IPS DF 4.7 (cell line): ENCODE measurements around the gene PDE4D.
"Not testable (repeated sequence)": the region's sequence is repeated elsewhere in the genome, so short reads cannot be mapped to it uniquely, and the experiment has no call there.

Experiments
- DNase-seq: peaks from one replicate; pipeline ENCODE4 v3.0.0-alpha.2; 2013; ENCODE audit warnings: low spot score; ENCODE audit errors: extremely low read depth

PDE4D gene

GRCh38 chr5:59483971-59484472, 409.5 kb downstream of the PDE4D start:
- DNase-seq = no peak

- no peak for DNase-seq
These were observed 414.4 kb downstream of the PDE4D start for GRCh38 chr5:59479086-59479485.

- DNase-seq = no peak
These were observed 419.2 kb downstream of the PDE4D start for GRCh38 chr5:59474324-59474723.

GRCh38 chr5:59473611-59474010, 419.9 kb downstream of the PDE4D start:
- no peak for DNase-seq

GRCh38 chr5:59471463-59471862, 422.1 kb downstream of the PDE4D start:
- DNase-seq = no peak

GRCh38 chr5:59467969-59468368, 425.6 kb downstream of the PDE4D start:
- DNase-seq = no peak

DNA sequence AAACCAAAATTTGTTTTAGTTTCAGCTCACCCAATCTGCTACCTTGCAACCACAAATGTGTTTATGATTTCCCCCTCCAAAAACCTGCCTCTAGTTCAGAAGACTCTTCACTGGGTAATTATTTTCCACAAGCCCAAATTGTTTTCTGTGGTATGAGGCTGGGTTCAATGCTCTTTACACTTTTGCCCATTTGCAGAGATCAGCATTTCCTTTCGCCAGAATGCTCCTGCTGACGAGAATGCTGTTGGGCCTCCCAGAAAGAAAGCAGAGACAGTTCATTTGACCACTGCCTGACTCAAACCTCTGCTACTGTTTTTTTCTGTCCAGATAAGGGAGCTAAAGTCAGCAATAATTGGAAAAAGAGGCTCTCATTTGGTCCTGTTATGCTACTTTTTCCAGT, 427.3 kb downstream of the PDE4D start:
- no peak for DNase-seq

- DNase-seq = no peak
These were observed 428.6 kb downstream of the PDE4D start for GRCh38 chr5:59464969-59465368.

- DNase-seq = not testable (repeated sequence)
These were observed 429.8 kb downstream of the PDE4D start for GRCh38 chr5:59463618-59464166.

- no peak for DNase-seq
These were observed 430.6 kb downstream of the PDE4D start for GRCh38 chr5:59462956-59463355.

GRCh38 chr5:59460368-59461153, 433.0 kb downstream of the PDE4D start:
- no peak for DNase-seq

GRCh38 chr5:59458966-59459729, 434.4 kb downstream of the PDE4D start:
- no peak for DNase-seq

DNA sequence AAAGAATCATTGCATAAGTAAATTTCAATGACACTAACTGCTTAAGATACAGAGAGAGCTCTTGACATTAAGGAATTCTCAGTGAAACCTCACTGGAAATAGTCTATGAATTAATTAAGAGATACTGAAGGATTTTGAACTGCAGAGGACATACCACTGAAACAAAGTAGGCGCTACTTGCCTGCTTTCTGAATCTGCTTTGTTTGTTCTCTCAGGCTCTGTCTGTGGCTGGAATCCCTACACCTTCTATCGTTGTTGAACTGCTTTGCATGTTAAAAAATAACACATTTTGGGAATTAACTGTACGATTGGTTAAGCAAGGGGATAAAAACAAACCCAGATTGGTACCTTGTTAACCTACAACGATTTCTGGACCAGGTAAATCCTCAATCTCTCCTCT, 435.2 kb downstream of the PDE4D start:
- no peak for DNase-seq

- DNase-seq = no peak
These were observed 443.5 kb downstream of the PDE4D start for GRCh38 chr5:59449905-59450644.

GRCh38 chr5:59446356-59446755, 447.2 kb downstream of the PDE4D start:
- DNase-seq = no peak

DNA sequence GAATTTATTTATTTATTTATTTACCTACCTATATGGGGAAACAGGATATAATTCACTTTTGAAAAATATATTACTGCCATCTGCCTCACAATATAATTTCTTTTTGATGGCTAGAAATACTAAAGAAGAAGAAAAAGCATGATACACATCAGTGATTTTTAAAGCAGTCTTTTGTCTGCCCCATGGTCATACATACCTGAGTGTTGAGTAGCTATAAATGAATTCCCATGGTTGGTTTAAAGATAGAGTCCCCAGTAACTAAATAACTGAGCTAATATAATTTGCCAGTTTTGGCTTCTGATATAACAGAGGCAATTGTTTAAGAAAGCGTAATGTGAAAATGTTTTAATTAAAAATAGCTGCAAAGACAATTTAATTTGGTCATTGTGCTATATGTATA, 447.8 kb downstream of the PDE4D start:
- DNase-seq = no peak

DNA sequence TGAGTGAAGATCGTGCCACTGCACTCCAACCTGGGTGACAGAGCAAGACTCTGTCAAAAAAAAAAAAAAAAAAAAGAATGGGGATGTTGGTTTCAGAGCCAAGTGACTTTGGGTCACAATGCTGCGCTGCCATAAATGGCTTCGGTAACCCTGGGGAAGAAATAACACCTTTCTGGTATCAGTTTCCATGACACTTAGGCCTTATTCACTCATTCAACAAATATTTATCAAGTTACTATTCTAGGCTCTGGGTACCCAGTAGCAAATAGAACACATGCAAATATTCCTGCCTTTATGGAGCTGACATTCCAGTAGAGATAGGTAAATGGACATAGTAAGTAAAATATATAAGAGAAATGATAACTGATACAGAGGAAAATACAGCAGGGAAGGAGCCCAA, 454.2 kb downstream of the PDE4D start:
- DNase-seq = no peak

DNA sequence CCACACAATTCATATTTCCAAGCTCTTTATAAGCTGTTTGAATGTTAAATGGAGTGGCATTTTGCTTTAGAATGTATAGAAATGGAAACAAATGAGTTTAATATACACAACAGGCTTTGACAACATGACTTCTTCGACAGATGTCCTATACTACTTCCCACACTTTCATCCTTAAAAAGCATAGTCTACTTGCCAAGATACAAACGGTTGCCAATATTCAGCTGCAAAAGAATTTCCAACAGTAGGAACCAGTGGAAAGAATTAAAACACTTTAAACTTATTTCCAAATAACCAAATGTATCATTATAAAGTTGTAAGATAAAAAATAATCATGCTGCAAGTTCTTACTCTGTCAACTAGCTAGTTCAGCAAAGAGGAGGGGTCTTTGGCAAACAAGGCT, 456.4 kb downstream of the PDE4D start:
- no peak for DNase-seq

DNA sequence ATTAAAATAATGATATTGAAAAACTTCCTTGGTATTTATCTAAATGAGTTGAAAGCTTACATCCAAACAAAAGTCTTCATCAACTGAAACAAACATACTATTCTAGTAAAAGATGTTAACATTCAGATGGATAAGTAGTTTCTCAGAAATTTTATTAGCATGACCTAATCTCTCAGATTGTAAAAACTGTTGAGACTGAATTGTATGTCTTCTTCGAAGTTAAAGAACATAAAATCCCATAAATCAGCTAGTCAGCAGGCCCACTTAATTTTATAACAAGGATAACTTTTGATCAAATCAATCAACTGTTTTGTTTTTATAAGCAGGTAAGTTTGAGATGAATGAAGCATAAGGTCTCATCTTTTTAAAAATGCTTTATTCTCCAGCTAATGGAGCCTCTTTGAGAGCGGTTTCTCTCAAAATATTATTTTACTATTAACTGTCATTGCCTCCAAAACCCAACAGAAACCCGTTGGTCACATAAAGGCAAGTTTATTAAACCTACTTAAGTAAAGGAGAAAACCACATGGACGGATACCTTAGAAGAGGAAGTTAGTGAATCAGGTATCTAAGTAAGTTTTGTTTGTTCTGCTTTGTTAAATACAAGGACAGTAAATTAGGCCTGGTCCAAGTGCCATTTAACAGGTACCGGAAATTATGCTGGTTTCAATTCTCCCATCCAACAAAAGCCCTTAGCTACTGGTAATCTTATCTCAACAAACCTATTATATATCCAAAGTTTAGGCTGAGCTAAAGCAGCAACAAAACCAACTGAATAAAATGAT, 457.0 kb downstream of the PDE4D start:
- no peak for DNase-seq

DNA sequence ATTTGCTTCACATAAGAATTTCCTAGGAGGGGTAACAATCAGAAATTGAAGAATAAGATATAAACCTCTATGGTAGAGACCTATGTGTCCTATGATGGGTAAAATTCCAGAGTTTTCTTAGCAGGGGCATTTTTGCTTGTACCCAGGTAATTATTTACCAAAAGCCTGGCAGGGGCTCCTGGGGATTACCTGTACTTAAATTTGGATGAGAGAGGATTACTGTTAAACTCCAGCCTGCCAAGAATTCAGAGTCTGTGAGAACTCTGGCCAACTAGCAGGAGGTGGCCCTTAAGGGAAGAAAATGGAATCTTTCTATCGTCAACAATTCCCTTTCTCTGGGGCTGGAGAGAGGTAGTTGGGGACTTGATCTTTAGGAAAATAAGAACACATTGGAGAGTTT, 460.4 kb downstream of the PDE4D start:
- no peak for DNase-seq
